A549 (cell line): ENCODE results near the gene BCOR.

Experiments
- CBX2 ChIP-seq: fragments of 200-600 bp; sonication (generic); IDR thresholded peaks from 2 replicates; pipeline ENCODE4 v1.6.1; 2016; ENCODE audit warnings: low read depth, mild to moderate bottlenecking, borderline replicate concordance
- CTCF ChIP-seq: fragments of >200 bp; sonication (Bioruptor Twin); formaldehyde crosslinking; IDR thresholded peaks from 3 replicates; pipeline ENCODE4 v1.5.1; 2016
- GATA3 ChIP-seq: IDR thresholded peaks from 2 replicates; pipeline ENCODE4 v1.6.1; 2012; ENCODE audit warnings: borderline replicate concordance
- HDAC2 ChIP-seq: fragments of 200-600 bp; sonication (generic); IDR thresholded peaks from 2 replicates; pipeline ENCODE4 v1.6.1; 2016
- NFE2L2 ChIP-seq: fragments of 150-350 bp; conservative IDR thresholded peaks from 2 replicates; pipeline ENCODE4 v1.6.1; 2014; ENCODE audit warnings: low read length
- POLR2A ChIP-seq: IDR thresholded peaks from 2 replicates; pipeline ENCODE4 v1.6.1; 2012; ENCODE audit warnings: mild to moderate bottlenecking, low read length
- TF ChIP-seq, protein P1 (sequence below): IDR thresholded peaks from 2 replicates; pipeline ENCODE4 v1.6.1; 2012; ENCODE audit warnings: low read depth, borderline replicate concordance
- TF ChIP-seq, protein P2 (sequence below): fragments of 200-600 bp; sonication (generic); IDR thresholded peaks from 2 replicates; pipeline ENCODE4 v1.6.1; 2016; ENCODE audit warnings: antibody characterized with exemption, mild to moderate bottlenecking, moderate library complexity

DNA sequence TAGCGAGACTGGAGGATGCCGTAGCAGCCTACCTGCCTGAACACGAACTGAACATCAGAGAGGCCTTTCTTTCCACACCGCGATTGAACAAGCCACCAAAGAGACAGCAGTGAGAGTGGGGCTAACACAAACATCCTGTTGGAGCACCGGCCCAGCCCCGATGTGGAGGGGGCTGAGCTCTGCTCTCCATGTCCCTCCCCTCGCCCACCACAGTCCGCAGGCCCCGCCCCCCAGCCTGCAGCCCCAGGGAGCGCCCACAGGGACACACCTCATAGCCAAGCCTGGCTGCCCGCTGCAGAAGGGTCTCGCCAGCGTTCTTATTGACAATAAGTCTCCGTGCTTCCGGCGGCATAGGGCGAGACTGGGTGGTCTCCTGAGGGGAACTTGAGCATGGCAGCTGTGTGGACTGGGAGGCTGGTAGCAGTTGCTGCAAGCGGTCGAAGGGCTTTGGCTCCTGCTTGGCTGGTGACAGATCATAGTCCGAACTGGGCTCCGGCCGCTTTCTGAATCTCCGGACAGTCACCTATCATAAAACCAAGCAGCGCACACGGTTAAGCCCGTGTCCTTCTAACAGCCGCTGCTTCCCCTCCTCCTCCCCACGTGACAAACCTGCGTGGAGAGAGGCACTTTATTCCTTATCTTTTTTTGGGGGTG, 35.8 kb downstream of the BCOR start:
- TF ChIP-seq POLR2A: no peak
- TF ChIP-seq CTCF: no peak
- no peak for TF ChIP-seq NFE2L2
- no peak for TF ChIP-seq GATA3
- TF ChIP-seq, protein P1, sequence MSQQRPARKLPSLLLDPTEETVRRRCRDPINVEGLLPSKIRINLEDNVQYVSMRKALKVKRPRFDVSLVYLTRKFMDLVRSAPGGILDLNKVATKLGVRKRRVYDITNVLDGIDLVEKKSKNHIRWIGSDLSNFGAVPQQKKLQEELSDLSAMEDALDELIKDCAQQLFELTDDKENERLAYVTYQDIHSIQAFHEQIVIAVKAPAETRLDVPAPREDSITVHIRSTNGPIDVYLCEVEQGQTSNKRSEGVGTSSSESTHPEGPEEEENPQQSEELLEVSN: no peak
- TF ChIP-seq, protein P2, sequence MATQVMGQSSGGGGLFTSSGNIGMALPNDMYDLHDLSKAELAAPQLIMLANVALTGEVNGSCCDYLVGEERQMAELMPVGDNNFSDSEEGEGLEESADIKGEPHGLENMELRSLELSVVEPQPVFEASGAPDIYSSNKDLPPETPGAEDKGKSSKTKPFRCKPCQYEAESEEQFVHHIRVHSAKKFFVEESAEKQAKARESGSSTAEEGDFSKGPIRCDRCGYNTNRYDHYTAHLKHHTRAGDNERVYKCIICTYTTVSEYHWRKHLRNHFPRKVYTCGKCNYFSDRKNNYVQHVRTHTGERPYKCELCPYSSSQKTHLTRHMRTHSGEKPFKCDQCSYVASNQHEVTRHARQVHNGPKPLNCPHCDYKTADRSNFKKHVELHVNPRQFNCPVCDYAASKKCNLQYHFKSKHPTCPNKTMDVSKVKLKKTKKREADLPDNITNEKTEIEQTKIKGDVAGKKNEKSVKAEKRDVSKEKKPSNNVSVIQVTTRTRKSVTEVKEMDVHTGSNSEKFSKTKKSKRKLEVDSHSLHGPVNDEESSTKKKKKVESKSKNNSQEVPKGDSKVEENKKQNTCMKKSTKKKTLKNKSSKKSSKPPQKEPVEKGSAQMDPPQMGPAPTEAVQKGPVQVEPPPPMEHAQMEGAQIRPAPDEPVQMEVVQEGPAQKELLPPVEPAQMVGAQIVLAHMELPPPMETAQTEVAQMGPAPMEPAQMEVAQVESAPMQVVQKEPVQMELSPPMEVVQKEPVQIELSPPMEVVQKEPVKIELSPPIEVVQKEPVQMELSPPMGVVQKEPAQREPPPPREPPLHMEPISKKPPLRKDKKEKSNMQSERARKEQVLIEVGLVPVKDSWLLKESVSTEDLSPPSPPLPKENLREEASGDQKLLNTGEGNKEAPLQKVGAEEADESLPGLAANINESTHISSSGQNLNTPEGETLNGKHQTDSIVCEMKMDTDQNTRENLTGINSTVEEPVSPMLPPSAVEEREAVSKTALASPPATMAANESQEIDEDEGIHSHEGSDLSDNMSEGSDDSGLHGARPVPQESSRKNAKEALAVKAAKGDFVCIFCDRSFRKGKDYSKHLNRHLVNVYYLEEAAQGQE: no peak
- TF ChIP-seq CBX2: no peak
- no peak for TF ChIP-seq HDAC2
